GM21723 (cell line): ENCODE measurements around the gene PIP5KL1.

Source experiments
- ATAC-seq: cut with Tn5 transposase; IDR thresholded peaks from one replicate; pipeline ENCODE4 v1.9.1; 2021; ENCODE audit warnings: mild to moderate bottlenecking, moderate library complexity; ENCODE audit not compliant: unreplicated experiment

The PIP5KL1 gene

GRCh38 chr9:127968700-127969383 is 38.3 kb upstream of the PIP5KL1 start:
- ATAC-seq, result no peak

GRCh38 chr9:127968042-127968441 is 37.5 kb upstream of the PIP5KL1 start:
- no peak for ATAC-seq

- no peak for ATAC-seq
These were observed 36.7 kb upstream of the PIP5KL1 start for GRCh38 chr9:127967151-127967809.

DNA sequence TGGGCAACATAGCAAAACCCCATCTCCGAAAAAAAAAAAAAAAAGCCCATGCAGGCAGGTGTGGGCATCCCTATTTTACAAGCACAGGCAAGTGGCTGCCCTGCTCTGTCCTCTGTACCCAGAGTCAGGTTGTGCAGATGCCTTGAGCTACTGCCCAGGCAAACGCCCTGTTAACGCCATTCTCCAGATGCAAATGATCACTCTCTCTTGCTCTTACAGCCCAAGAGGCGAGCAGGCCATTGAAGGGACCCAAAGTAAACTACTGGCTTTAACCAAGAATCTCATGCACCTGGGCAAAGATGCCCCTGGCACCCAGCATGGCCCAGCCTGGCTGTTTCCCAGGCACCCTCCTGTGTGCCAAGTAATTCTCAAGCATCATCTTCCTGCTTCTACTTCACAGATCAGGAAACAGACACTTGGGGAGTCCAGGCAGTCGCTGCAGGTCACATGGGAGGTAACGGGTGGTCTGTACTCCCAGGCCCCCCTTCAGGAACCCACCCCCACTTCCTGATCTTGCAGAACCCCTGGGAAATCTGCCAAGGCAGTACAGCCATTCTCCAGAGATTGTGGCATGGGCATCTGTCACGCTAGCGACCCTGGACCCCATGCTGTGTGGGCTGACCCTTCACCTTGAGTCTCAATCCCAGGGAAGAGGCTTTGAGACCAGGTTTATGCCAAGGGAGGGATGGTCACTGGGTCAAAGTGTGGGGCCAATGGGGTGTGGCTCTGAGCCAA is 36.0 kb upstream of the PIP5KL1 start:
- no peak for ATAC-seq

DNA sequence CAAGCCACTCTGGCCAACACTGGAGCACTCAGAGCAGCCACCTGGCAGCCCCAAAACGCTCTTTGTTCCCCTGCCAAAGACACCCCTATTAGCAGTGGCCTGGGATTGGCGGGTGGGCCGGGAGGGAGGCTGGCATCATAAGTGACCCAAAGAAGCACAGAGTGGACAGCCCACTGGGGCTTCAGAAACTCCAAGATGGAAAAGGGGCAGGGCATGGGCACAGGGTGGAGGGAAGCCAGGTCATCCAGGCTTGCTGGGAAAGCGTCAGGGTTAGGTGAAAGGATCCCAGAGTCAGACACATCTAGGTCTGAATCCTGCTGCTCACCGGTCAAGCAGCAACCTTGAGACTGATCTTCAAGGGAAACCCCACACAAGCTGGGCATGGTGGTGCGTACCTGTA is 35.4 kb upstream of the PIP5KL1 start:
- no peak for ATAC-seq

DNA sequence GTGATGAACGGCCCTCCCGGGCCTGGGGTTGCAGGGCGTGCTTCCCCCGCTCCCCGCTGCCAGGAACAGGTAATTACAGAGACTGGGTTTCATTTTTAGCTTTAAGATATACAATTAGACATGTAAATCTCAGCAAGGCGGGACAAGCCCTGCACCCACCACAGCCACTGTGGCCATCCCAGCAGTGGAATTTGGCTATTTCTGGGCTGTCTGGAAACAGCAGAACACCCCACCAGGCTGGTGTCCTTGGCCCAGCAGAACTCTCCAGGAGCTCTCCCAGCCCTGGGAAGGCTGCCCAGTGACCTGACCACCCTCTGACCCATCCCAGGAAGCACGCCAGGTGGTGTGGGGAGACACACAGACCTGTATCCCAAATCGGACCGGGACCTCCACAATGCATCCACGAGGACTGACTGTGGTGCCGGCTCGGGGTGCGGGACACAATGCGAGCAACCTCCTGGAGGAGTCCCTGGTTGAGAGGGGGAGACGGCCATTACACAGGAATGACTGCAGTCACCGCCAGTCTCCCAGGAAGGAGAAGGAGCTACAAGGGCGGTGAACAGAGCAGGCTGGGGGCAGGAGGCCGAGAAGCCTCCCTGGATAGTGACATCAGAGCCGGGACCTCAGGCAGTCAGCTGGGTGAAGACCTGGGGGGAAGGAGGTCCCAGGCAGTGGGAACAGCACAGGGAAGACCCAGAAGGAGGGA is 32.9 kb upstream of the PIP5KL1 start:
- ATAC-seq, result no peak

GRCh38 chr9:127963041-127963358 is 32.4 kb upstream of the PIP5KL1 start:
- no peak for ATAC-seq

GRCh38 chr9:127962278-127962677 is 31.7 kb upstream of the PIP5KL1 start:
- no peak for ATAC-seq

DNA sequence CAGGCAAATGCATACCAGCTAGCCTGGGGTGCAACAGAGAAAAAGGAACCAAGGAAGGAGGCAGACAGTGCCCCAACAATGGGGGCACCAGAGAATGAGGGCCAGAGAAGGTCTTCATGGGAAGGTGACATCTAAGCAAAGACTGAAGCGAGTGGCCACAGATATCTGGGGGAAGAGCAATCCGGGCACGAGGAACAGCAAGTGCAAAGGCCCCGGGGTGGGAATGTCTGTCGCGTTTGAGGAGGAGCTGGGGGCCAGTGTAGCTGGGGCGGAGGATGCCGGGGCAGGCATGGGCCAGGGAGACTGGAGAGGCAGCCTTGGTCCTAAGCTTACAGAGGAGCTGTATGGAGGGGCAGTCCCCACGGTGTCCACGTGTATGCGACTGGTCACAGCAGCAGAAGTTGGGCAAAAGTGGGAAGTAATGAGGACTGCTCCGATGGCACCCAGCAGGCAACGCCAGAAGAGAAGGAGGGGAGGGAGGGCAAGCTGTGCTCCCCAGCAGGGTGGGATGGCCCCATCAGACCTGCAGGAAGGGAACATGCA is 31.1 kb upstream of the PIP5KL1 start:
- ATAC-seq, result no peak

DNA sequence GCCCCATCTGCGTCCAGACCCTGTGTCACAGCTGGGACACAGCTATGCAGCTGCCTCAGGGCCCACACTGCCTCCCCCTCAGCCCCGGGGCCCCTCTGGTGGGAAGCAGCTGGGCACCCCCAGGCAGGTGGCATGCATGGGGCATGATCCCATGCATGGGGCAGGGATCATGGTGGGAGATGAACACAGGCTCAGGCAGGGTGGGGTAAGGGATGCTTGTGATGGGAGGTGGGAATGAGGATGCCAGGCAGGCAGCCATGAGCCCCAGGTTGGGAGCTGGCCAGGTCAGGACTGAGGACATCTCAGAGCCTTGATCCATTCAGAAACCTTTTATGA is 30.5 kb upstream of the PIP5KL1 start:
- ATAC-seq, result no peak

DNA sequence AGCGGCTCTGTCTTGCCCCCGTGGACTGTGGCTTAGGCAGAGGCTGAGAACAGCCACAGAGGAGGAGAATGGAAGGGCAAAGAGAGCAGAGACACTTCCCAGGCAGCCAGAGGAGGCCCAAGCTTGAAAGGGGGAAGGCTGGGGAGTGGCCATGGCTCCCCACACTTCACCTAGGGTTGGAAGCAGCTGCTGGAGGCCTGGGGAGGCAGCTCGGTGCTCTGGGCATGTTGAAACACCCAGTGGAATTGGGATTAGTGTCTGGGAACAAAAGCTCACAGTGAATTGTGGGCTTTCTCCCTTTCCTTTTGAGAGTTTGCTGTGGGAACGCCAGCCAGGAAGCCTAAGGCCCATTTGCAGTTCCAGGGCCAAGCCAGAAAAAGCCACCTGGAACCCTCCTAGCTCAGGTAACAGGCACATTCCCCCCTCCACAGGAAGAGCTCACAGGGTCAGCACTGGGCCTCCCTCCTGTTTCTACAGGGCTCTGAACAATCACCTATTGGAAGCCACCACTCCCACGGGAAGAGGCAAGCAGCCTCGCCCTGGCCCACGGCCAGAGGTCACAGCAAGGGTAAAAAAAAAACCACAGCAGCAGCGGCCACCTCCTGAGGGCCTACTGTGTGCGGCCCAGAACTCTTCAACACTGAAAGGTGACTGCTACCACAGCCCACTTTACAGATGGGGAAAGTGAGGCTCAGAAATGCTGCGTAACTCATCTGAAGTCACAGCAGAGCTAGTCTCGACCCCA is 30.0 kb upstream of the PIP5KL1 start:
- no peak for ATAC-seq

- no peak for ATAC-seq
These were observed 29.3 kb upstream of the PIP5KL1 start for GRCh38 chr9:127959841-127960409.

- ATAC-seq, result no peak
These were observed 28.8 kb upstream of the PIP5KL1 start for GRCh38 chr9:127959398-127959797.

GRCh38 chr9:127958728-127959127 is 28.2 kb upstream of the PIP5KL1 start:
- no peak for ATAC-seq

DNA sequence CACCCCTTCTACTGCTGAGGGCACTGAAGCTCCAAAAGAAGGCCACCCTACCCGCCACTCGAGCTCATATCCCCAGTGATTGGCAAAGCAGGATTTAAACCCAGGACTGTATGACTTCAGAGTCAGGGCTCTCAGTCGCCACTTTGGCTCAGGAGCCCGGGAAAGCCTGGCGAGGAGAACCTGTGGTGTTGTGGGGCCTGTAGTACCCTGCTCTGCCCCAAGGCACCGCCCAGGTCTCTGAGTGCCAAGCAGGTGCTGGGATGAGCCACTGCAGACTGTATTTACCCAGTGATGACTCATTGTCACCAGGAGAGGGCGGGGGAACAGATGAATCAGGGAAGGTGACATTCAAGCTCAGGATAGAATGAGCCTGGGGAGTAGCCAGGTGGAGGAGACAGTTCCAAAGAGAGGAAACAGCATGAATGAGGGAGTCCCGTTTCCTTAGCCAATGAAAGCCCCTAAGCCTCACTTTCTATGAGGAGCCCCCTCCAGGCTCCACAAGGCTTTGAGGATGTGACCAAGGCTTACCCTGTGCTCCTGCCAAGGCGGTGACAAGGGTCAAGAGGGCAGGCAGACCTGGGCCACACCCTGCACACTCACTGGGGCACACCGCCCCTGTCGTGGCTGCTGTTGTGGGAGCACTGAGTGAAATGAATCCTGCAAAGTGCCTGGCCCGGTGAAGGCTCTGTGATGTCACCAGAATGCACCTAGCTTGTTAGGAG is 24.9 kb upstream of the PIP5KL1 start:
- peak; percentile 55 for ATAC-seq

GRCh38 chr9:127954831-127955293 is 24.3 kb upstream of the PIP5KL1 start:
- no peak for ATAC-seq

DNA sequence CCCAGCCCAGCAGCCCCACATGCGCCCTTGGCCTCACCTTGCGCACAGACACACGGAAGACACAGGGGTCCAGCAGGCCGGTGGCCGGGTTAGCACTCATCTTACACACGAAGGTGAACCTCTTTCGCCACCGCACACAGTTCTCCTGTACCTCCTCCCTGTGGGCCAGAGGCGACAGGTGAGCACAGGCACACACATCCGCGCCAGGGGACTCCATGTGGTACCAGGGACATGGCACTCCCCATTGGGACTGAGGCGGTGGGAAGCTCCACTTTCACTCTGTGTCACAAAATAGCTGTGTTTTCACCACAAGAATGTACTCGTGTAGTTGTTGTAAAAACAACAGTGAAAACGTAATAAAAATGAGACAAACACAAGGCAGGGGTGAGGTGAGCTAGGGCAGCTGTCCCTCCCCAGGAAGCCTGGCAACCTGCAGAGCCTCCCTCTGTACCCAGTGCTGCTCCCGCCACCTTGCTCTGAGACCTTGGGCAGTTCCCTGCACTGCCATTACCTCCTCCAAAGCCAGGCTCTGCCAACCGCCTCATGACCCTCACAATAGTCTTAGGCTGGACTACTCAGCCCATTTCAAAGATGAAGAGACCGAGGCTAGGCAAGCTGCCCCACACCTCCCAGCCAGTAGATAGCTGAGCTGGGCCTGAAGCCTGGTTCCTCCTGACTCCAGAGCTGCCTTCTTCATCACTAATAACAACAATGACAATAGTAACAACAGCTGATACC is 23.4 kb upstream of the PIP5KL1 start:
- ATAC-seq, result no peak

GRCh38 chr9:127953154-127953553 is 22.6 kb upstream of the PIP5KL1 start:
- ATAC-seq, result no peak
